HTR-8/SVneo (cell line): ENCODE measurements around the gene PKDREJ.
"Not testable (repeated sequence)": the region's sequence is repeated elsewhere in the genome, so short reads cannot be mapped to it uniquely, and the experiment has no call there.

Source experiments
- DNase-seq: peaks from one replicate; pipeline ENCODE4 v3.0.0; 2011; ENCODE audit warnings: low spot score, mixed read lengths; ENCODE audit not compliant: insufficient read length
- FAIRE-seq: peaks from 2 replicates; lab custom pipeline; 2011; peaks lifted over from hg19 to GRCh38; lab: Jason Lieb, UNC

Gene PKDREJ

DNA sequence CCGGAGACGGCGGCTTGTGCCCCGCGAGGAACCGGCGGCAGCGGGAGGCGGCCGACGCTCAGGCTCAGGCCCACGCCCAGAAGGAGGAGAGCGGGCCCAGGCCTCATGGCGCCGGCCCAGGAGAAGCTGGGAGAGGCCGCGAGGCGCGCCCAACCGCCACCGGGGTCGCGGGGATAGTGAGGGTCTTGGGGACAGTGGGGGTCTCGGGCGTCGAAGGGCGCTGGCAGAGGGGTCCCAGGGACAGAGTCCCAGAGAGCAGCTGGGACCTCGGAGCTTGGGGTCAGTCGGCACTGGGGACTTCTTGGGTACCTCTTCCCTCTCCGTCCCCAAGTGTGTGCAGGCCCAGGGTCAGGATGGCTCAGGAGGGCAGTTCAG is at the start of gene PKDREJ:
Gene PKDREJ, minus strand, starts transcription at position 128 of the 375 bp plus-strand sequence. Its CDS starts 21 bp downstream, at position 107.
- no peak for DNase-seq
- FAIRE-seq: no peak

- not testable (repeated sequence) for DNase-seq, FAIRE-seq
Observed at GRCh38 chr22:46312848-46313247, 49.7 kb upstream of the PKDREJ start.

GRCh38 chr22:46312056-46312455 is 48.9 kb upstream of the PKDREJ start:
- DNase-seq: no peak
- FAIRE-seq: no peak

GRCh38 chr22:46309526-46310085 is 46.5 kb upstream of the PKDREJ start:
- no peak for FAIRE-seq
- no peak for DNase-seq

DNA sequence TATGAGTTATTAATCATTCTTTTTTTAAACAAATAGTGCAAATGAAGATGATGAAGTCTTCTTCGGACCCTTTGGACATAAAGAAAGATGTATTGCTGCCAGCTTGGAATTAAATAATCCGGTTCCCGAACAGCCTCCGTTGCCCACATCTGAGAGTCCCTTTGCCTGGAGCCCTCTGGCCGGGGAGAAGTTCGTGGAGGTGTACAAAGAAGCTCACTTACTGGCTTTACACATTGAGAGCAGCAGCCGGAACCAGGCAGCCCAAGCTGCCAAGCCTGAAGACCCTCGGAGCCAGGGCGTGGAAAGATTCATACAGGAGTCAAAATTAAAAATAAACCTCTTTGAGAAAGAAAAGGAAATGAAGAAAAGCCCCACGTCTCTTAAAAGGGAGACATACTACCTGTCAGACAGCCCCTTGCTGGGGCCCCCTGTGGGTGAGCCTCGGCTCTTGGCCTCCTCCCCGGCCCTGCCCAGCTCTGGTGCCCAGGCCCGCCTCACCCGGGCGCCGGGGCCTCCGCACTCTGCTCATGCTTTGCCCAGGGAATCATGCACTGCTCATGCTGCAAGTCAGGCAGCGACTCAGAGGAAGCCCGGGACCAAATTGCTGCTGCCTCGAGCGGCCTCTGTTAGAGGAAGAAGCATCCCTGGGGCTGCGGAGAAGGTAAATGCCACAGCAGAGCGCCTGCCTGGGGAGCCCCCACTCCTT is 45.3 kb upstream of the PKDREJ start:
- DNase-seq (no peak), FAIRE-seq (no peak)

DNA sequence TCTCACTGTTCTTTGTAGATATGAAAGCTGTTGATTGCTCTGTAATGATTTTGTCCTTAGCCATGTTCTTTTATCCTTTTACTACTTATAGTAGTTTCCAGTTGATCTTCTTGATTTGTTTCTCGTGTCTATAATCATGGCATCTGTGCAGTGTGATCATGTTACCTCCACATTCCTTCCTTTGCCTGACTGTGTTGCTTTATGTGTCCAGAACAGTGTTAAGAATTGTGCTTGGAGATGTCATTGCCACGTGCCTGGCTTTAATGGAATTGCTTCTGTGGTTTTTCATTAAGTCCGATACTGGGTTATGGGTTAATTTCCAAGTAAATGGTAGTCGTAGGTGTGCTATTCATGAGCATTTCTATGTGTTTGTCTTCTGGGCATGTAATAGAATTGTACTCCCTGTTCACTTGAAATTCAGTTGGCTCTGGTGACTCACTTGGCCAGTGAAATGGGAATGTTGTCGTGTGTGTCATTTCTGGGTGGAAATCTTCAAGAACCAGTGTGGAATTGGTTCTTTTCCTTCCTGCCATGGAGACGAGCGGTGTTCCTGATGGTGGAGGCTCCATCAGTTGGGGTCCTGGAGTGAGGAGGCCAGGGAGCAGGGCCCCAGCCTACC is 40.3 kb upstream of the PKDREJ start:
- DNase-seq (no peak), FAIRE-seq (no peak)

DNA sequence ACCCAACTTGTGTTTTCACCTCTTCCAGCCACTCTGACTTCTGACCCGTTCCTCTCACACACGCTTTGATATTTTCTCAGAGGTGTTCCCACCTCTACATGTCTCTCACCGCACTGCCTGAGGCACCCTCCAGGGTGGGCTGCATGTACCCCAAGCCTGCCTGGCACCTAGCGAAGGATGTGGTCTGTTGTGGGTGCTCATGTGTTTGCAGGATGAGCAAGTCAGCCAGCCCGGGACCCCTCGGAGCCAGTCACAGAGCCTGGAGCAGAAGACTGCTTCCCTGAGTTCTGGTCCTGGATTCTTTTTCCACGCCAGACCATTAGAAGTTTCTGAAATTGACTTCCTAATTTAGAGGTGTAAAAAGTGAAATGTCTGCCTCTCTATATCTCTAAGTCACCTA is 37.3 kb upstream of the PKDREJ start:
- DNase-seq: no peak
- no peak for FAIRE-seq

GRCh38 chr22:46299101-46299500 is 36.0 kb upstream of the PKDREJ start:
- FAIRE-seq: no peak
- DNase-seq: no peak

DNA sequence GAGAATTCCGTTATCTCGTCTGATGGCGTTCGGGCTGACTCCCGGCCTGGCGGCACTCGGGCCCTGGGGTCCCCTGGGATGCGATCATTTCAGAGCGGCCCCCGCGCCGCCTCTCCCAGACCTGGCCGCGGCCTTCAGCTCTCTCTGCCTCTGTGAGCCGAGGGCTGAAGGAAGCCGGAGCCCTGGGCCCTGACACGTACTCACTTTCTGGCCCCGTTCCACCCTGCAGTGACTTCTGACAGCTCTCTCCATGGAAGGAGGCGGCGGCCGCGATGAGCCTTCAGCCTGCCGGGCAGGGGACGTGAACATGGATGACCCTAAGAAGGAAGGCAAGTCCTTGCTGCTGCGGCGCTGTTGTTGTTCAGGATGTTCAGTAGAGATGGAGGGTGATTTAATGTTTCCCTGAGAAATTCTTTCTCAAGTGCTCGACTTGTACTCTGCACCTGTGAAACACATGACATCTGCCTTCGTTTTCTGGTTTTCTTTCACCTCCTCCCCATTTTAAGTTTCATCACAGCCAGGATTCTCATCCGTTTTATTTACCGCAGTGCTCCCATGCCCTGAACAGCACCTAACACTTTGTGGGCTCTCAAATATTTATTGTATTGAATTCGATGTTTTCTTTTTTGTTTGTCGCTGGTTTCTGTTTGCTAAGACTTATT is 34.1 kb upstream of the PKDREJ start:
- no peak for FAIRE-seq
- peak; percentile 11 for DNase-seq

DNA sequence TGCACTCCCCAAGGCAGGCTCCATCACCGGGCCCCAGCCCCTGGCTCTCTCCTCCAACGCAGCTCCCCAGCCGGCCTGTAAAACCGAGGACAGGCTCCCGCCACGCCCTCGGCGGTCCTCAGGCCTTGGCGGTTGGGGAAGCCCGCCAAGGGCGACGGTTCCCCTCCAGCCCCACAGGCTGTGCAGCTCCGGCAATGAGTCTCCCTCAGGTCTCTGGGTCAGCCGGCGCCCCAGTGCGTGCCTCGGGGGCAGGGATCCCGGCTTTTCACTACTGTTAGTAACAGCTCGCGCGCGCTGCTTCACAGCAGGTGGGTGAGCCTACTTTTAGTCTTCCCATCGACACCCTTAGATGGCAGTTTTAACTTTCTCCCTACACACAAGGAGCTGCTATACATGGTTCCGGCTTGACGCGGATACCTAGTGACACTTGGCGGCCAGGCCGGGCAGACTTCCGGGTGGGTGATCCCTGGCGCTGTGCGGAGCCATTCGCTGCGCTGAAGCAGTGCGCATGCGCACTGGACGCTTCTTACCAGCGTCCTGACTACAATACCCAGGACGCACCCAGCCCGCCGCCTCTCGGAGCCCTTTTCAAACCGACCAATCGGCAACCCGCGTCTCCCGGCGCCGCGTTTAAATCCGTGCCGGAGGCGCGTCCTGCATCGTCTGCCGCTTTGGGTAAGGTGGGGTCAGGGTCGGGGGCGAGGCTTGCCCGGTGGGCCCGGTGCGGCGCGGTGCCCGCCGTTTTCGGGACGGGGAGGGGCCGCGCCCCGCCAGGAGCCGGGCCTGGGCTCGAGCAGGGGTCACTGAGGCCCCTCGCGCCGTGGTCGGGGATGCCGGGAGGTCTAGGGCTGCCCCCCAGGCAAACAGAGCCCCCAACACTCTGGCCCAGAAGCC is 33.4 kb upstream of the PKDREJ start, which contains the start of gene GTSE1:
Gene GTSE1, plus strand, starts transcription at position 614 of the 894 bp plus-strand sequence. CDS start 531 bp downstream, outside the sequence.
- DNase-seq (peak; percentile 98), FAIRE-seq (peak; percentile 96)

- no peak for FAIRE-seq
- DNase-seq: no peak
Observed at GRCh38 chr22:46295277-46295971, 32.3 kb upstream of the PKDREJ start.

GRCh38 chr22:46294784-46295183 is 31.6 kb upstream of the PKDREJ start:
- no peak for DNase-seq
- FAIRE-seq: no peak

- DNase-seq (no peak), FAIRE-seq (no peak)
Observed at GRCh38 chr22:46293577-46294260, 30.6 kb upstream of the PKDREJ start.

- FAIRE-seq: no peak
- no peak for DNase-seq
Observed at GRCh38 chr22:46292732-46293131, 29.6 kb upstream of the PKDREJ start.

DNA sequence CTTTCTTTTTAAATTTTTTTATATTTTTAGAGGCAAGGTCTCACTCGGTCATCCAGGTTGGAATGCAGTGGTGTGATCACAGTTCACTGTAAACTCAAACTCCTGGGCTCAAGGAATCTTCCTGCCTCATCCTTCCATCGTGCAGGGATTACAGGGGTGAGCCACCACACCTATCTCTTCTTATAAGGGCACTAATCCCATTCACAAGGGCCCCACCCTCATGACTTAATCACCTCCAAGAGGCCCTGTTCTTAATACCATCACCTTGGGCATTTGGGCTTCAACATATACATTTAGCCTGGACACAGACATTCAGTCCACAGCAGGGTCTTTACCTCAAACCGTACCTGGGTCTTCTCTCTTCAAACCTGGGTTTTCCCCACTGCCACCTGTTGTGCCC is 29.0 kb upstream of the PKDREJ start:
- FAIRE-seq: no peak
- DNase-seq: no peak

GRCh38 chr22:46290843-46291785 is 28.0 kb upstream of the PKDREJ start:
- no peak for DNase-seq
- no peak for FAIRE-seq

DNA sequence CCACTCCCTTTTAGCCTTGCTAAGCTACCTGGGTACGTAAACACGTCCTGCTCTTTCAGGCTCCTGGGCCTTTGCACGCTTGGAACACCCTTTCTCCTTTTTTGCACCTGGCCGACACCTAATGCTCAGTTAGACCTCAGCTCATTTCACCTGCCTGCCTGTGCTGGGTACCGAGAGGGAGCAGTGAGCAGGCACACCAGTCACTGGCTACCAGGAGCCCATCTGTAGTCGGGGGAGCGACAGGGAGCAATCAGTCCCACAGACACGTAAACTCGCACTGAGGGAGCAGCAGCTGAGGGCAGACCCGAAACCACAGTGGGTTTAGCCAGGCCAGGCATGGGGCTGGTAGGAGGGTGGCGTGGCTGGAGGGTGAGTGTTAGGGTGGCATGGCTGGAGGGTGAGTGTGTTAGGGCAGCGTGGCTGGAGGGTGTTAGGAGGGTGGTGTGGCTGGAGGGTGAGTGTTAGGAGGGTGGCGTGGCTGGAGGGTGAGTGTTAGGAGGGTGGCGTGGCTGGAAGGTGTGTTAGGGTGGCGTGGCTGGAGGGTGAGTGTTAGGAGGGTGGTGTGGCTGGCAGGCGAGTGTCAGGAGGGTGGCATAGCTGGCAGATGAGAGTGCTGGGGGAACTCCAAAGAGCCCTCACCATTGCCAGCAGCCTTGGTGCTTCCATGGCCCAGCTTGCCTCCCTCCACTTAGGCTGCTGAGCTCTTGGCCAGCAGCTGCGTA is 27.1 kb upstream of the PKDREJ start:
- FAIRE-seq (no peak), DNase-seq (no peak)
